ENCODE measurements around the gene C2orf78. TPM values are rescaled to one million over a fixed set of nuclear protein-coding genes. Genes with fewer than 3 reads are reported as not detected.
A peak's percentile ranks its signal among the peaks of the same experiment; 100 is the strongest.

The C2orf78 gene
- total and polyA plus RNA-seq, 9 of the 15 experiments (the other 6 are each of a cell fraction or from before 2014, with no cell fraction given): 0.04 to 0.28 (median 0.20) TPM

DNA sequence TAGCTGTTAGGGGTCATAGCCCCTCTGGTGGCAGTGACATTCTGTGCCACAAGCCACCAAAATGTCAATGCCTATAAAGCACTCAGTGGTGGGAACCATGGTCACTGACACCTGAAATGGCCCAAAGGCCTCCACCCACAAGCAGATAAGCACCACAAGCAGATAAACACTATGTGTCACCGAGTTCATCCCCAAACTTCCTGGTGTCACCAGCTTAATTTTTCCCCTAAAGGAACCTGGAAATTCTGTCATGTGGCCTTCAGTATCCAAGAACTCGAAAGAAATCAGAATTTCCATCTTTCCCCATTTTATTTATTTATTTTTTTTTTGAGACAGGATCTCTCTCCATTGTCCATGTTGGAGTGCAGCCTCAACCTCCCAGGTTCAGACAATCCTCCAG lies 43.2 kb upstream of the C2orf78 start:
- Histone ChIP-seq H3K4me2 (ENCODE audit: insufficient read depth, low read length) (no peak overlapping the region), H3K9me3 (replicated peaks; ENCODE audit: control insufficient read depth, insufficient read depth, low read depth, low read length) (peaks cover 3% of the 10 kb centered on the region), H3K27ac (ENCODE audit: extremely low read depth, low read depth, low read length) (no peak overlapping the region), H3K36me3 (ENCODE audit: control insufficient read depth, insufficient read depth, low read length) (no peaks in the 10 kb centered on the region), H3K79me2 (ENCODE audit: control insufficient read depth, insufficient read depth, low read length) (peaks cover 13% of the 10 kb centered on the region), H3K4me3 (no peak overlapping the region), H2AFZ (ENCODE audit: low read depth, low read length) (no peak overlapping the region), H3K9ac (ENCODE audit: insufficient read depth in 1 of 2, low read depth in 2 of 2, low read length in 2 of 2) (no peak overlapping the region), H3K27me3 (ENCODE audit: control insufficient read depth in 2 of 2, insufficient read depth in 2 of 2, low read length in 2 of 2) (no peaks in the 10 kb centered on the region), H3K4me1 (replicated peaks in 1 of 2; ENCODE audit: control insufficient read depth in 2 of 2, insufficient read depth in 2 of 2, low read length in 2 of 2) (peaks cover 4 to 5% of the 10 kb centered on the region in 2 experiments; a peak in 4 of 5 replicates), H3K9me1 (ENCODE audit: control insufficient read depth, insufficient read depth, low read length) (no peaks in the 10 kb centered on the region), H4K20me1 (replicated peaks; ENCODE audit: control insufficient read depth, insufficient read depth, low read length) (no peaks in the 10 kb centered on the region)
- no TSS peak for BruUV-seq (replicated peaks)
- FAIRE-seq (no peak), ATAC-seq (no peak), DNase-seq (ENCODE audit: extremely low read depth in 1 of 4, low spot score in 3 of 4) (no peak)
- POLR2A ChIA-PET: no interaction called here
- 4% methylated on average over 2 of the region's 2 CpGs for WGBS (ENCODE audit: insufficient coverage, low coverage, missing lambda C conversion rate)
- CTCF ChIA-PET (ENCODE audit: low intra/inter-chr PET ratio): no interaction called here
- in situ Hi-C loops (cut with MboI): no loop called here
- intact Hi-C loops (cut with micrococcal nuclease): no loop called here
- no peak for TF ChIP-seq RB1 (IDR thresholded peaks at IDR 0.05; ENCODE audit: low read depth)
- TF ChIP-seq, protein P1, sequence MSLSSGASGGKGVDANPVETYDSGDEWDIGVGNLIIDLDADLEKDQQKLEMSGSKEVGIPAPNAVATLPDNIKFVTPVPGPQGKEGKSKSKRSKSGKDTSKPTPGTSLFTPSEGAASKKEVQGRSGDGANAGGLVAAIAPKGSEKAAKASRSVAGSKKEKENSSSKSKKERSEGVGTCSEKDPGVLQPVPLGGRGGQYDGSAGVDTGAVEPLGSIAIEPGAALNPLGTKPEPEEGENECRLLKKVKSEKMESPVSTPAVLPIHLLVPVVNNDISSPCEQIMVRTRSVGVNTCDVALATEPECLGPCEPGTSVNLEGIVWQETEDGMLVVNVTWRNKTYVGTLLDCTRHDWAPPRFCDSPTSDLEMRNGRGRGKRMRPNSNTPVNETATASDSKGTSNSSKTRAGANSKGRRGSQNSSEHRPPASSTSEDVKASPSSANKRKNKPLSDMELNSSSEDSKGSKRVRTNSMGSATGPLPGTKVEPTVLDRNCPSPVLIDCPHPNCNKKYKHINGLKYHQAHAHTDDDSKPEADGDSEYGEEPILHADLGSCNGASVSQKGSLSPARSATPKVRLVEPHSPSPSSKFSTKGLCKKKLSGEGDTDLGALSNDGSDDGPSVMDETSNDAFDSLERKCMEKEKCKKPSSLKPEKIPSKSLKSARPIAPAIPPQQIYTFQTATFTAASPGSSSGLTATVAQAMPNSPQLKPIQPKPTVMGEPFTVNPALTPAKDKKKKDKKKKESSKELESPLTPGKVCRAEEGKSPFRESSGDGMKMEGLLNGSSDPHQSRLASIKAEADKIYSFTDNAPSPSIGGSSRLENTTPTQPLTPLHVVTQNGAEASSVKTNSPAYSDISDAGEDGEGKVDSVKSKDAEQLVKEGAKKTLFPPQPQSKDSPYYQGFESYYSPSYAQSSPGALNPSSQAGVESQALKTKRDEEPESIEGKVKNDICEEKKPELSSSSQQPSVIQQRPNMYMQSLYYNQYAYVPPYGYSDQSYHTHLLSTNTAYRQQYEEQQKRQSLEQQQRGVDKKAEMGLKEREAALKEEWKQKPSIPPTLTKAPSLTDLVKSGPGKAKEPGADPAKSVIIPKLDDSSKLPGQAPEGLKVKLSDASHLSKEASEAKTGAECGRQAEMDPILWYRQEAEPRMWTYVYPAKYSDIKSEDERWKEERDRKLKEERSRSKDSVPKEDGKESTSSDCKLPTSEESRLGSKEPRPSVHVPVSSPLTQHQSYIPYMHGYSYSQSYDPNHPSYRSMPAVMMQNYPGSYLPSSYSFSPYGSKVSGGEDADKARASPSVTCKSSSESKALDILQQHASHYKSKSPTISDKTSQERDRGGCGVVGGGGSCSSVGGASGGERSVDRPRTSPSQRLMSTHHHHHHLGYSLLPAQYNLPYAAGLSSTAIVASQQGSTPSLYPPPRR (CRISPR knock-in tag; IDR thresholded peaks at IDR 0.05; ENCODE audit: borderline replicate concordance): no peak
- TF ChIP-seq CREBBP (IDR thresholded peaks at IDR 0.05; ENCODE audit: low read depth, low read length): no peak
- peak; percentile 75 for TF ChIP-seq FOSL1 (tag; conservative IDR thresholded peaks at IDR 0.05)
- peak; percentile 79 for TF ChIP-seq GABPA (tag; conservative IDR thresholded peaks at IDR 0.05; ENCODE audit: low read depth)
- TF ChIP-seq, protein P2, sequence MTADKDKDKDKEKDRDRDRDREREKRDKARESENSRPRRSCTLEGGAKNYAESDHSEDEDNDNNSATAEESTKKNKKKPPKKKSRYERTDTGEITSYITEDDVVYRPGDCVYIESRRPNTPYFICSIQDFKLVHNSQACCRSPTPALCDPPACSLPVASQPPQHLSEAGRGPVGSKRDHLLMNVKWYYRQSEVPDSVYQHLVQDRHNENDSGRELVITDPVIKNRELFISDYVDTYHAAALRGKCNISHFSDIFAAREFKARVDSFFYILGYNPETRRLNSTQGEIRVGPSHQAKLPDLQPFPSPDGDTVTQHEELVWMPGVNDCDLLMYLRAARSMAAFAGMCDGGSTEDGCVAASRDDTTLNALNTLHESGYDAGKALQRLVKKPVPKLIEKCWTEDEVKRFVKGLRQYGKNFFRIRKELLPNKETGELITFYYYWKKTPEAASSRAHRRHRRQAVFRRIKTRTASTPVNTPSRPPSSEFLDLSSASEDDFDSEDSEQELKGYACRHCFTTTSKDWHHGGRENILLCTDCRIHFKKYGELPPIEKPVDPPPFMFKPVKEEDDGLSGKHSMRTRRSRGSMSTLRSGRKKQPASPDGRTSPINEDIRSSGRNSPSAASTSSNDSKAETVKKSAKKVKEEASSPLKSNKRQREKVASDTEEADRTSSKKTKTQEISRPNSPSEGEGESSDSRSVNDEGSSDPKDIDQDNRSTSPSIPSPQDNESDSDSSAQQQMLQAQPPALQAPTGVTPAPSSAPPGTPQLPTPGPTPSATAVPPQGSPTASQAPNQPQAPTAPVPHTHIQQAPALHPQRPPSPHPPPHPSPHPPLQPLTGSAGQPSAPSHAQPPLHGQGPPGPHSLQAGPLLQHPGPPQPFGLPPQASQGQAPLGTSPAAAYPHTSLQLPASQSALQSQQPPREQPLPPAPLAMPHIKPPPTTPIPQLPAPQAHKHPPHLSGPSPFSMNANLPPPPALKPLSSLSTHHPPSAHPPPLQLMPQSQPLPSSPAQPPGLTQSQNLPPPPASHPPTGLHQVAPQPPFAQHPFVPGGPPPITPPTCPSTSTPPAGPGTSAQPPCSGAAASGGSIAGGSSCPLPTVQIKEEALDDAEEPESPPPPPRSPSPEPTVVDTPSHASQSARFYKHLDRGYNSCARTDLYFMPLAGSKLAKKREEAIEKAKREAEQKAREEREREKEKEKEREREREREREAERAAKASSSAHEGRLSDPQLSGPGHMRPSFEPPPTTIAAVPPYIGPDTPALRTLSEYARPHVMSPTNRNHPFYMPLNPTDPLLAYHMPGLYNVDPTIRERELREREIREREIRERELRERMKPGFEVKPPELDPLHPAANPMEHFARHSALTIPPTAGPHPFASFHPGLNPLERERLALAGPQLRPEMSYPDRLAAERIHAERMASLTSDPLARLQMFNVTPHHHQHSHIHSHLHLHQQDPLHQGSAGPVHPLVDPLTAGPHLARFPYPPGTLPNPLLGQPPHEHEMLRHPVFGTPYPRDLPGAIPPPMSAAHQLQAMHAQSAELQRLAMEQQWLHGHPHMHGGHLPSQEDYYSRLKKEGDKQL (CRISPR knock-in tag; IDR thresholded peaks at IDR 0.05; ENCODE audit: borderline replicate concordance): no peak
